WERI-Rb-1 (cell line): ENCODE data around the gene LARP4B.
"Not testable (repeated sequence)": the region's sequence is repeated elsewhere in the genome, so short reads cannot be mapped to it uniquely, and the experiment has no call there.

Experiments
- DNase-seq: peaks from one replicate; pipeline ENCODE4 v3.0.0-alpha.2; 2020
- H3K27ac ChIP-seq: fragments of 250-450 bp; sonication (Bioruptor Pico); 2 replicates; pipeline ENCODE4 v1.5.1; 2020; ENCODE audit warnings: mild to moderate bottlenecking, moderate library complexity
- H3K27me3 ChIP-seq: fragments of 250-450 bp; sonication (Bioruptor Pico); 2 replicates; pipeline ENCODE4 v1.5.1; 2021; ENCODE audit warnings: mild to moderate bottlenecking, low read depth, moderate library complexity; ENCODE audit not compliant: insufficient read depth, severe bottlenecking
- H3K36me3 ChIP-seq: fragments of 250-450 bp; sonication (Bioruptor Pico); 2 replicates; pipeline ENCODE4 v1.5.1; 2020; ENCODE audit warnings: mild to moderate bottlenecking, moderate library complexity
- H3K4me3 ChIP-seq: 2 replicates; pipeline ENCODE4 v1.5.1; 2011; ENCODE audit warnings: low read depth, mild to moderate bottlenecking, control low read depth, low read length
- H3K9me3 ChIP-seq: fragments of 250-450 bp; sonication (Bioruptor Pico); 2 replicates; pipeline ENCODE4 v1.5.1; 2021; ENCODE audit warnings: mild to moderate bottlenecking, moderate library complexity; ENCODE audit not compliant: severe bottlenecking
- CTCF ChIP-seq: IDR thresholded peaks from 2 replicates; pipeline ENCODE4 v1.5.1; 2011; ENCODE audit warnings: low read depth, mild to moderate bottlenecking, control low read depth, inconsistent platforms, low read length

The LARP4B gene

GRCh38 chr10:771647-772046 lies 159.9 kb downstream of the LARP4B start:
- Histone ChIP-seq H3K27ac (no peak overlapping the region), H3K27me3 (no peaks in the 10 kb centered on the region), H3K36me3 (no peaks in the 10 kb centered on the region), H3K4me3 (no peak overlapping the region), H3K9me3 (no peaks in the 10 kb centered on the region)
- no peak for TF ChIP-seq CTCF
- DNase-seq, result no peak

- TF ChIP-seq CTCF, result no peak
- no peak overlapping the region for H3K27ac ChIP-seq
- H3K4me3 ChIP-seq, result no peak overlapping the region
- no peaks in the 10 kb centered on the region for H3K27me3 ChIP-seq
- no peak for DNase-seq
- H3K36me3 ChIP-seq, result no peaks in the 10 kb centered on the region
- H3K9me3 ChIP-seq, result no peaks in the 10 kb centered on the region
Observed at GRCh38 chr10:770975-771374, 160.5 kb downstream of the LARP4B start.

- not testable (repeated sequence) for H3K36me3 ChIP-seq, H3K4me3 ChIP-seq, H3K27me3 ChIP-seq, H3K9me3 ChIP-seq, H3K27ac ChIP-seq, DNase-seq
Observed at GRCh38 chr10:770048-770712, 161.3 kb downstream of the LARP4B start.

- no peak overlapping the region for H3K4me3 ChIP-seq
- no peaks in the 10 kb centered on the region for H3K9me3 ChIP-seq
- H3K27ac ChIP-seq, result no peak overlapping the region
- TF ChIP-seq CTCF, result no peak
- H3K27me3 ChIP-seq, result no peaks in the 10 kb centered on the region
- H3K36me3 ChIP-seq, result no peaks in the 10 kb centered on the region
- no peak for DNase-seq
Observed at GRCh38 chr10:767794-768193, 163.7 kb downstream of the LARP4B start.

GRCh38 chr10:767211-767610 lies 164.3 kb downstream of the LARP4B start:
- H3K36me3 ChIP-seq, result no peaks in the 10 kb centered on the region
- no peak for TF ChIP-seq CTCF
- H3K9me3 ChIP-seq, result no peaks in the 10 kb centered on the region
- H3K27ac ChIP-seq, result no peak overlapping the region
- H3K27me3 ChIP-seq, result no peaks in the 10 kb centered on the region
- DNase-seq, result no peak
- H3K4me3 ChIP-seq, result no peak overlapping the region

- H3K27ac ChIP-seq, result no peak overlapping the region
- no peaks in the 10 kb centered on the region for H3K36me3 ChIP-seq
- no peaks in the 10 kb centered on the region for H3K27me3 ChIP-seq
- H3K4me3 ChIP-seq, result no peak overlapping the region
- peaks cover 7% of the 10 kb centered on the region for H3K9me3 ChIP-seq
- no peak for DNase-seq
- no peak for TF ChIP-seq CTCF
Observed at GRCh38 chr10:761376-761775, 170.1 kb downstream of the LARP4B start.
